ENCODE data around the gene FGFBP1.

GRCh38 chr4:15894393-15894792 lies 44.1 kb downstream of the FGFBP1 start:
- TF ChIP-seq CTCF (IDR thresholded peaks at IDR 0.05) (no peak), POLR2A (IDR thresholded peaks at IDR 0.05) (no peak), EP300 (IDR thresholded peaks at IDR 0.05) (no peak), POLR2AphosphoS5 (IDR thresholded peaks at IDR 0.05) (no peak)

Measured in gastroesophageal sphincter (tissue), 3 donors.